Pulmonary artery endothelial cell (primary cell): ENCODE data around the gene BMP10. TPM values are rescaled to one million over a fixed set of nuclear protein-coding genes. Genes with fewer than 3 reads are reported as not detected.

Experiments
- DNase-seq: peaks from one replicate; pipeline ENCODE4 v3.0.0-alpha.2; 2011; ENCODE audit warnings: low read depth, low spot score
- total RNA-seq: library from RNA; depleted of rRNA; stranded (reverse); fragments of >200 nt; gene quantifications from 2 replicates; pipeline ENCODE4 v1.2.3, GENCODE V29; 2014

BMP10 gene
- not detected in 2 replicates for total RNA-seq

- DNase-seq, result no peak
These were observed at the start of gene BMP10 for GRCh38 chr2:68871159-68871764. Gene BMP10, minus strand, starts transcription at chr2:68871397. Its CDS starts 39 bp downstream, at chr2:68871358.

GRCh38 chr2:68920481-68921170 lies 49.4 kb upstream of the BMP10 start:
- no peak for DNase-seq

GRCh38 chr2:68918497-68918896 lies 47.3 kb upstream of the BMP10 start:
- peak; percentile 64 for DNase-seq

GRCh38 chr2:68917034-68917718 lies 46.0 kb upstream of the BMP10 start:
- no peak for DNase-seq

GRCh38 chr2:68916226-68916625 lies 45.0 kb upstream of the BMP10 start:
- DNase-seq, result no peak

GRCh38 chr2:68915393-68915792 lies 44.2 kb upstream of the BMP10 start:
- DNase-seq, result no peak

- DNase-seq, result no peak
These were observed 42.2 kb upstream of the BMP10 start for GRCh38 chr2:68913359-68913758.

- DNase-seq, result no peak
These were observed 41.5 kb upstream of the BMP10 start for GRCh38 chr2:68912732-68913131.

- DNase-seq, result no peak
These were observed 40.9 kb upstream of the BMP10 start for GRCh38 chr2:68912111-68912510.

GRCh38 chr2:68911709-68912108 lies 40.5 kb upstream of the BMP10 start:
- no peak for DNase-seq

- DNase-seq, result no peak
These were observed 40.0 kb upstream of the BMP10 start for GRCh38 chr2:68911246-68911645.

GRCh38 chr2:68909793-68910674 lies 38.8 kb upstream of the BMP10 start:
- DNase-seq, result no peak

- peak; percentile 67 for DNase-seq
These were observed 37.3 kb upstream of the BMP10 start for GRCh38 chr2:68908392-68908970.

GRCh38 chr2:68907920-68908253 lies 36.7 kb upstream of the BMP10 start:
- no peak for DNase-seq

- no peak for DNase-seq
These were observed 36.2 kb upstream of the BMP10 start for GRCh38 chr2:68907232-68907919.

GRCh38 chr2:68906716-68907115 lies 35.5 kb upstream of the BMP10 start:
- DNase-seq, result no peak

- no peak for DNase-seq
These were observed 33.9 kb upstream of the BMP10 start for GRCh38 chr2:68905116-68905515.

GRCh38 chr2:68901561-68901960 lies 30.4 kb upstream of the BMP10 start:
- no peak for DNase-seq

- DNase-seq, result no peak
These were observed 30.0 kb upstream of the BMP10 start for GRCh38 chr2:68901199-68901514.

- no peak for DNase-seq
These were observed 29.4 kb upstream of the BMP10 start for GRCh38 chr2:68900496-68901198.
